HEK293T (cell line): ENCODE data around the gene ACCSL.

Experiments
- ARNT ChIP-seq: fragments of 450-650 bp; IDR thresholded peaks from 2 replicates; pipeline ENCODE4 v1.6.1; 2017; ENCODE audit warnings: mild to moderate bottlenecking
- BHLHE40 ChIP-seq: fragments of 450-650 bp; IDR thresholded peaks from 2 replicates; pipeline ENCODE4 v1.6.1; 2016; ENCODE audit warnings: mild to moderate bottlenecking, moderate library complexity, borderline replicate concordance
- ELF4 ChIP-seq: fragments of 450-650 bp; IDR thresholded peaks from 2 replicates; pipeline ENCODE4 v1.6.1; 2017; ENCODE audit warnings: antibody characterized with exemption
- FOXA1 ChIP-seq: fragments of 450-650 bp; IDR thresholded peaks from 2 replicates; pipeline ENCODE4 v1.6.1; 2016; ENCODE audit warnings: mild to moderate bottlenecking
- FOXK2 ChIP-seq: fragments of 450-650 bp; IDR thresholded peaks from 2 replicates; pipeline ENCODE4 v1.6.1; 2016; ENCODE audit warnings: mild to moderate bottlenecking
- FOXM1 ChIP-seq: fragments of 450-650 bp; IDR thresholded peaks from 2 replicates; pipeline ENCODE4 v1.6.1; 2017; ENCODE audit warnings: mild to moderate bottlenecking, borderline replicate concordance
- HDGF ChIP-seq: fragments of 450-650 bp; IDR thresholded peaks from 2 replicates; pipeline ENCODE4 v1.6.1; 2017; ENCODE audit warnings: antibody characterized with exemption, borderline replicate concordance
- NFRKB ChIP-seq: fragments of 450-650 bp; IDR thresholded peaks from 2 replicates; pipeline ENCODE4 v1.6.1; 2016; ENCODE audit warnings: mild to moderate bottlenecking, moderate library complexity
- SP1 ChIP-seq: fragments of 450-650 bp; IDR thresholded peaks from 2 replicates; pipeline ENCODE4 v1.6.1; 2017
- TARDBP ChIP-seq: fragments of 450-650 bp; IDR thresholded peaks from 2 replicates; pipeline ENCODE4 v1.6.1; 2016
- ZNF384 ChIP-seq: fragments of 450-650 bp; IDR thresholded peaks from 2 replicates; pipeline ENCODE4 v1.6.1; 2016

DNA sequence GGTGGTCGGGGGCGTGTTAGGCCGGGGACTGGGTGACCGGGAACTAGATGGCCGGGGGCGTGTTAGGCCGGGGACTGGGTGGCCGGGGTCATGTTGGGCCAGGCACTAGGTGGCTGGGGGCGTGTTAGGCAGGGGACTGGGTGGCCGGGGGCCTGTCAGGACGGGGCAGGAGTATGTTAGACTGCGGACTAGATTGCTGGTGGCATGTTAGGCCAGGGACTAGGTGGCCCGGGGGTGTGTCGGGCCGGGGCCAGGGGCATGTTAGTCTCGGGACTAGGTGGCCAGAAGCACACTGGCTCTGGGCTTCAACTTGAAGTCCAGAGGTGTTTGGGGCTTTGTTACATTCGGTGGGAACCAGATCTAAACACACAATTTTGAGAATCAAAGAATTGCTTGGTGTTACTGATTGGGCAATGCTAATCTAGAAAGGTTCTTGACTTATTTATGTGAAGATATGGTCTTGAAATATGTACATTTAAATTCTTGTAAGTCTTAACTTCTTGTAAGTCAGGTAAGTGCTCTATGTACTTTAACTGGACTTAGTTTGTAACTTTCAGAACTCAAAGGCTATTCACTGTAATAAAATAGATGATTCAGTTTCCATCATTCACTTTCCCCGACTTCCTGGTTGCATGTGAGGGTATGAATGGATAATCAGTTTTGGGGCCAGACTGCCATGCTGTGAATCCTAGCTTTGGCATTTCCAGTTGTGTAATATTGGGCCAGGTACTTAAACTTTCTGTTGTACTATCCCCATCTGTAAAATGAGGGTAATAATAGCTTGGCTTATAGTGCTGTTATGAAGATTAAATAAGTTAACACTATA lies 48.8 kb downstream of the ACCSL start:
- TF ChIP-seq ELF4 (no peak), FOXM1 (no peak), NFRKB (no peak), BHLHE40 (no peak), ZNF384 (no peak), ARNT (no peak), TARDBP (no peak), SP1 (no peak), FOXA1 (no peak), HDGF (no peak), FOXK2 (no peak)
